ENCODE results near the gene RBSN.

Gene RBSN

DNA sequence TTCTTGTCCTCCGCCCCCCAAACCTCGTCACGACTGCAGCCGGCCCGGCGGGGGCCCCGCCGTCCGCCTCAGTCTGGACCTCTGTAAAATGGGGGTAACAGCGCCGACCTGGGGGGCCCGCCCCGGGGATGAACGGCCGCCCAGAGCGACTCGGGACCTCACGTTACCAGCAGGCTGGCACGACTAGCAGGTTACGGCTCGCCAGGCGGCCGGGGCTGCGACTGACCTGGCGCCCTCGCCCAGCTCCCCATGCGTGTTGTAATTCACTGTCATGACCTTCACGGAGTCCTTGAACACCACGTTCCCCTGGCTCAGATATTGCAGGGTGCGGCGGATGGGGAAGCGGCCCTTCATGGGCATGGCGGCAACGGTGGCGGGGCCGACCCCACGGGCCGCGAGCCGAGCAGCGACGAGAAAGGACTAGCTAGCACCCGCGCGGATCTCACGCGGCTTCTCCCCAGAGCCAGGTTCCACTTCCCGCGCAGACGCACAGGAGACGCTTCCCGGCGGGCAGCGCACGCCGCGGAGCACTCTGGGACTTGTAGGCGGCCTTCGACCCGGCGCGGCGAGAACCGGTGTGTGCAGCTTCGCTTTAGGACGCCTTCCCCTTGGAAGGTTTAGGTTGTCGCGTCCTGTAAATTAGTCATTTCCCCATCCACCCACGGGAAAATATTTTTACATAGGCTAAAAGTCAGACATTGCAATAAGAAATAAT is 34.0 kb downstream of the RBSN start, which contains the start of gene MRPS25 (continued):
- TF ChIP-seq, protein P1, sequence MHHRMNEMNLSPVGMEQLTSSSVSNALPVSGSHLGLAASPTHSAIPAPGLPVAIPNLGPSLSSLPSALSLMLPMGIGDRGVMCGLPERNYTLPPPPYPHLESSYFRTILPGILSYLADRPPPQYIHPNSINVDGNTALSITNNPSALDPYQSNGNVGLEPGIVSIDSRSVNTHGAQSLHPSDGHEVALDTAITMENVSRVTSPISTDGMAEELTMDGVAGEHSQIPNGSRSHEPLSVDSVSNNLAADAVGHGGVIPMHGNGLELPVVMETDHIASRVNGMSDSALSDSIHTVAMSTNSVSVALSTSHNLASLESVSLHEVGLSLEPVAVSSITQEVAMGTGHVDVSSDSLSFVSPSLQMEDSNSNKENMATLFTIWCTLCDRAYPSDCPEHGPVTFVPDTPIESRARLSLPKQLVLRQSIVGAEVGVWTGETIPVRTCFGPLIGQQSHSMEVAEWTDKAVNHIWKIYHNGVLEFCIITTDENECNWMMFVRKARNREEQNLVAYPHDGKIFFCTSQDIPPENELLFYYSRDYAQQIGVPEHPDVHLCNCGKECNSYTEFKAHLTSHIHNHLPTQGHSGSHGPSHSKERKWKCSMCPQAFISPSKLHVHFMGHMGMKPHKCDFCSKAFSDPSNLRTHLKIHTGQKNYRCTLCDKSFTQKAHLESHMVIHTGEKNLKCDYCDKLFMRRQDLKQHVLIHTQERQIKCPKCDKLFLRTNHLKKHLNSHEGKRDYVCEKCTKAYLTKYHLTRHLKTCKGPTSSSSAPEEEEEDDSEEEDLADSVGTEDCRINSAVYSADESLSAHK (tag by site-specific recombination; IDR thresholded peaks at IDR 0.05): no peak
- TF ChIP-seq ZBTB8A (tag by site-specific recombination; IDR thresholded peaks at IDR 0.05) (peak; percentile 31; the same call in 1 of the 2 replicates), HIC1 (tag by site-specific recombination; IDR thresholded peaks at IDR 0.05) (0 out of 2 replicates have a peak, but pooled peaks have one; percentile 17), ZBTB21 (tag by site-specific recombination; IDR thresholded peaks at IDR 0.05) (no peak), GLI4 (tag by site-specific recombination; IDR thresholded peaks at IDR 0.05) (no peak), ZNF404 (tag by site-specific recombination; IDR thresholded peaks at IDR 0.05) (no peak), SP7 (tag by site-specific recombination; IDR thresholded peaks at IDR 0.05) (peak; percentile 76; the same call in 1 of the 2 replicates), KLF1 (tag by site-specific recombination; IDR thresholded peaks at IDR 0.05) (no peak), ZBTB7A (tag by site-specific recombination; IDR thresholded peaks at IDR 0.05; ENCODE audit: low read depth) (no peak), ZNF335 (tag by site-specific recombination; conservative IDR thresholded peaks at IDR 0.05) (peak; percentile 80), ZNF521 (tag by site-specific recombination; IDR thresholded peaks at IDR 0.05) (no peak), ZNF274 (IDR thresholded peaks at IDR 0.05; ENCODE audit: low read length) (no peak), ZNF274 (tag by site-specific recombination; IDR thresholded peaks at IDR 0.05; ENCODE audit: borderline replicate concordance) (no peak), ZNF548 (tag by site-specific recombination; IDR thresholded peaks at IDR 0.05) (no peak), ZNF341 (tag by site-specific recombination; IDR thresholded peaks at IDR 0.05; ENCODE audit: low read depth) (no peak), ZNF24 (tag by site-specific recombination; IDR thresholded peaks at IDR 0.05) (peak; percentile 57; the same call in 1 of the 2 replicates), MEIS1 (CRISPR knock-in tag; IDR thresholded peaks at IDR 0.05; ENCODE audit: borderline replicate concordance) (no peak), ZNF416 (tag by site-specific recombination; IDR thresholded peaks at IDR 0.05) (no peak), ZSCAN4 (tag by site-specific recombination; IDR thresholded peaks at IDR 0.05) (no peak)
- TF ChIP-seq, protein P2, sequence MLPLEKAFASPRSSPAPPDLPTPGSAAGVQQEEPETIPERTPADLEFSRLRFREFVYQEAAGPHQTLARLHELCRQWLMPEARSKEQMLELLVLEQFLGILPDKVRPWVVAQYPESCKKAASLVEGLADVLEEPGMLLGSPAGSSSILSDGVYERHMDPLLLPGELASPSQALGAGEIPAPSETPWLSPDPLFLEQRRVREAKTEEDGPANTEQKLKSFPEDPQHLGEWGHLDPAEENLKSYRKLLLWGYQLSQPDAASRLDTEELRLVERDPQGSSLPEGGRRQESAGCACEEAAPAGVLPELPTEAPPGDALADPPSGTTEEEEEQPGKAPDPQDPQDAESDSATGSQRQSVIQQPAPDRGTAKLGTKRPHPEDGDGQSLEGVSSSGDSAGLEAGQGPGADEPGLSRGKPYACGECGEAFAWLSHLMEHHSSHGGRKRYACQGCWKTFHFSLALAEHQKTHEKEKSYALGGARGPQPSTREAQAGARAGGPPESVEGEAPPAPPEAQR (tag by site-specific recombination; IDR thresholded peaks at IDR 0.05): no peak
- TF ChIP-seq, protein P3, sequence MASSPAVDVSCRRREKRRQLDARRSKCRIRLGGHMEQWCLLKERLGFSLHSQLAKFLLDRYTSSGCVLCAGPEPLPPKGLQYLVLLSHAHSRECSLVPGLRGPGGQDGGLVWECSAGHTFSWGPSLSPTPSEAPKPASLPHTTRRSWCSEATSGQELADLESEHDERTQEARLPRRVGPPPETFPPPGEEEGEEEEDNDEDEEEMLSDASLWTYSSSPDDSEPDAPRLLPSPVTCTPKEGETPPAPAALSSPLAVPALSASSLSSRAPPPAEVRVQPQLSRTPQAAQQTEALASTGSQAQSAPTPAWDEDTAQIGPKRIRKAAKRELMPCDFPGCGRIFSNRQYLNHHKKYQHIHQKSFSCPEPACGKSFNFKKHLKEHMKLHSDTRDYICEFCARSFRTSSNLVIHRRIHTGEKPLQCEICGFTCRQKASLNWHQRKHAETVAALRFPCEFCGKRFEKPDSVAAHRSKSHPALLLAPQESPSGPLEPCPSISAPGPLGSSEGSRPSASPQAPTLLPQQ (tag by site-specific recombination; IDR thresholded peaks at IDR 0.05): 0 out of 2 replicates have a peak, but pooled peaks have one; percentile 57
- TF ChIP-seq, protein P4, sequence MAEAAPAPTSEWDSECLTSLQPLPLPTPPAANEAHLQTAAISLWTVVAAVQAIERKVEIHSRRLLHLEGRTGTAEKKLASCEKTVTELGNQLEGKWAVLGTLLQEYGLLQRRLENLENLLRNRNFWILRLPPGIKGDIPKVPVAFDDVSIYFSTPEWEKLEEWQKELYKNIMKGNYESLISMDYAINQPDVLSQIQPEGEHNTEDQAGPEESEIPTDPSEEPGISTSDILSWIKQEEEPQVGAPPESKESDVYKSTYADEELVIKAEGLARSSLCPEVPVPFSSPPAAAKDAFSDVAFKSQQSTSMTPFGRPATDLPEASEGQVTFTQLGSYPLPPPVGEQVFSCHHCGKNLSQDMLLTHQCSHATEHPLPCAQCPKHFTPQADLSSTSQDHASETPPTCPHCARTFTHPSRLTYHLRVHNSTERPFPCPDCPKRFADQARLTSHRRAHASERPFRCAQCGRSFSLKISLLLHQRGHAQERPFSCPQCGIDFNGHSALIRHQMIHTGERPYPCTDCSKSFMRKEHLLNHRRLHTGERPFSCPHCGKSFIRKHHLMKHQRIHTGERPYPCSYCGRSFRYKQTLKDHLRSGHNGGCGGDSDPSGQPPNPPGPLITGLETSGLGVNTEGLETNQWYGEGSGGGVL (tag by site-specific recombination; IDR thresholded peaks at IDR 0.05): no peak
- TF ChIP-seq, protein P5, sequence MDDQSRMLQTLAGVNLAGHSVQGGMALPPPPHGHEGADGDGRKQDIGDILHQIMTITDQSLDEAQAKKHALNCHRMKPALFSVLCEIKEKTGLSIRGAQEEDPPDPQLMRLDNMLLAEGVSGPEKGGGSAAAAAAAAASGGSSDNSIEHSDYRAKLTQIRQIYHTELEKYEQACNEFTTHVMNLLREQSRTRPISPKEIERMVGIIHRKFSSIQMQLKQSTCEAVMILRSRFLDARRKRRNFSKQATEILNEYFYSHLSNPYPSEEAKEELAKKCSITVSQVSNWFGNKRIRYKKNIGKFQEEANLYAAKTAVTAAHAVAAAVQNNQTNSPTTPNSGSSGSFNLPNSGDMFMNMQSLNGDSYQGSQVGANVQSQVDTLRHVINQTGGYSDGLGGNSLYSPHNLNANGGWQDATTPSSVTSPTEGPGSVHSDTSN (CRISPR knock-in tag; IDR thresholded peaks at IDR 0.05): 0 out of 2 replicates have a peak, but pooled peaks have one; percentile 43
- TF ChIP-seq, protein P6, sequence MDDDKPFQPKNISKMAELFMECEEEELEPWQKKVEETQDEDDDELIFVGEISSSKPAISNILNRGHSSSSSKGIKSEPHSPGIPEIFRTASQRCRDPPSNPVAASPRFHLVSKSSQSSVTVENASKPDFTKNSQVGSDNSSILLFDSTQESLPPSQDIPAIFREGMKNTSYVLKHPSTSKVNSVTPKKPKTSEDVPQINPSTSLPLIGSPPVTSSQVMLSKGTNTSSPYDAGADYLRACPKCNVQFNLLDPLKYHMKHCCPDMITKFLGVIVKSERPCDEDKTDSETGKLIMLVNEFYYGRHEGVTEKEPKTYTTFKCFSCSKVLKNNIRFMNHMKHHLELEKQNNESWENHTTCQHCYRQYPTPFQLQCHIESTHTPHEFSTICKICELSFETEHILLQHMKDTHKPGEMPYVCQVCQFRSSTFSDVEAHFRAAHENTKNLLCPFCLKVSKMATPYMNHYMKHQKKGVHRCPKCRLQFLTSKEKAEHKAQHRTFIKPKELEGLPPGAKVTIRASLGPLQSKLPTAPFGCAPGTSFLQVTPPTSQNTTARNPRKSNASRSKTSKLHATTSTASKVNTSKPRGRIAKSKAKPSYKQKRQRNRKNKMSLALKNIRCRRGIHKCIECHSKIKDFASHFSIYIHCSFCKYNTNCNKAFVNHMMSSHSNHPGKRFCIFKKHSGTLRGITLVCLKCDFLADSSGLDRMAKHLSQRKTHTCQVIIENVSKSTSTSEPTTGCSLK (tag by site-specific recombination; IDR thresholded peaks at IDR 0.05): no peak

Measured in HEK293 (cell line).